Endometrial microvascular endothelial cells (primary cell): ENCODE data around the gene ABCC8. TPM values are rescaled to one million over a fixed set of nuclear protein-coding genes. Genes with fewer than 3 reads are reported as not detected.

Experiments used
- in situ Hi-C: cut with HindIII; loops from 2 replicates; pipeline ENCODE4 v1.10.0; 2017; ENCODE audit warnings: low sequenced_read_pairs, low pct_unique_long_range_greater_than_20kb; ENCODE audit errors: inconsistent ontology term
- total RNA-seq: library from RNA; depleted of rRNA; stranded (reverse); fragments of >200 nt; gene quantifications from one replicate; pipeline ENCODE4 v1.2.3, GENCODE V29; 2015; ENCODE audit errors: inconsistent ontology term

ABCC8 gene
- total RNA-seq, result not detected

- in situ Hi-C loops, result no loop called here
These were observed at the start of gene ABCC8 for GRCh38 chr11:17476317-17477083. ABCC8 (minus strand) TSS chr11:17476845; CDS start chr11:17476776, 69 bp downstream.

- in situ Hi-C loops, result no loop called here
These were observed 49.7 kb upstream of the ABCC8 start for GRCh38 chr11:17526326-17526725.

GRCh38 chr11:17525570-17525969 is 48.9 kb upstream of the ABCC8 start:
- in situ Hi-C loops, result no loop called here

GRCh38 chr11:17524221-17524620 is 47.6 kb upstream of the ABCC8 start:
- in situ Hi-C loops, result no loop called here

- in situ Hi-C loops, result no loop called here
These were observed 46.0 kb upstream of the ABCC8 start for GRCh38 chr11:17522655-17523054.

- in situ Hi-C loops, result no loop called here
These were observed 44.7 kb upstream of the ABCC8 start for GRCh38 chr11:17521106-17521900.

GRCh38 chr11:17519061-17519885 is 42.6 kb upstream of the ABCC8 start:
- in situ Hi-C loops, result no loop called here

- in situ Hi-C loops, result no loop called here
These were observed 41.7 kb upstream of the ABCC8 start for GRCh38 chr11:17518366-17518765.

DNA sequence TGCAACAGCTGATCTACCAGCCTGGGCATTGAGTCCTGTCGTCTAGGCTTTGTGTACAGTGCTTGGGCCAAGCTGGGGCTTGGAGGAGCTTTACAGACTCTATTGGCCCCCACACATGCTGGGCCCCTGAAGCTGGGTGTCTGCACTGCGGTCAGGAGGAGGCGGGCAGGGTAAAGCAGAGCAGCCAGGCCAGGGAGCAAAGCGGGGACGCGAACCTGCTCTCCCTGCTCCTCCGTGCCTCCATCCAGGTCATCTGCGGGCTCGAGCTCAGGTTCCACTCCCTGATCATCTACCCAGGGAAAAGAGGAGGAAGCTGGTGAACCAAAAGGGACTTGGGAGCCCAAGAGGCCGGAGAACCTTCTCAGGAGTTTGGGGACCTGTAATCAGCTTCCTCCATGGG is 40.5 kb upstream of the ABCC8 start:
- in situ Hi-C loops, result no loop called here

DNA sequence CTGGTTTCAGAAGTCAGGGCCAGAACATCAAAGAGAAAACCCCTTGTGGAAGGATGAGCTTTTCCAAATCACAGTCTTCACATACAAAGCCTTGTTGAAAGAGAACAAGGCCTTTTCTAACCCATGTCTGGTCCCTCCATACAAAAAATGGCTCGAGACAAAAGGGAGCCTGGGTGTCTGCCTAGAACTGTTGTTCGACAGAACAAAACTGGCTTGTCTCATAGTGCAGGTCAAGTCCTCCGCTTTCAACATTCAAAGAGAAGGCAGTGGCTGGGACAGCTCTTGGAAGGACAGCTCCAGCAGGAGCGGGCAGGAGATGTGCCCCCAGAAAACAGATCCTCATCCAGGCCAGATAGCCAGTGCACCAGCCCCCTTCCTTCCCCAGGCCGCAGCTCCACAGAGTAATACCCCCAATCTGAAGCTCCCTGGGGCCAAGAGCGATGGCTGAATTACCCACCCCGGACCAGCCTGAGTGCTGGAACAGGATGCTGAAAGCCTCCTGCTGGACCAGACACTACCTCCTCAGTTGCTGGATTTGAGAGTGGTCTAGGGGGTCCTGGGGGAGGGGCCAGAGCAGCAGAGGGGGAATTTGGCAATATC is 40.0 kb upstream of the ABCC8 start:
- in situ Hi-C loops, result no loop called here

GRCh38 chr11:17515443-17516176 is 39.0 kb upstream of the ABCC8 start:
- in situ Hi-C loops, result no loop called here

GRCh38 chr11:17514476-17514875 is 37.8 kb upstream of the ABCC8 start:
- in situ Hi-C loops, result no loop called here

DNA sequence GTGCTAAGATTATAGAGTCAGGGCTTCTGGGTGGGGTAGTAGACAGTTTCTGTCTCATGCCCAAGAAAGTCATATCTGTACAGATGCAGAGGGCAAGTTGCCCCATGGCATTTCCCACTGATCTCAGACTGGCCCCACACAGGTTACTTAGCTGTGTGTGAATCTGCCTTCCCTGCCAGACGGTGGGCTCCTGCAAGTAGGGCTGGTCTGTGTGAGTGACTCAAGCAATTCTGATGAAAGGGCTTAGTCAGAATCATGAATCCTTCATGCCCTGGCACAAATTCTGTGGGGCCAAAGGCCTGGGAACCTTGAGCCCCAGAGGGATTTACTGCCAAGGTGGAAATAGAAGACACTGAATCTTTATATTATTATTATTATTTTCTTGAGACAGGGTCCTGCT is 37.2 kb upstream of the ABCC8 start:
- in situ Hi-C loops, result no loop called here

- in situ Hi-C loops, result no loop called here
These were observed 35.5 kb upstream of the ABCC8 start for GRCh38 chr11:17512101-17512500.

DNA sequence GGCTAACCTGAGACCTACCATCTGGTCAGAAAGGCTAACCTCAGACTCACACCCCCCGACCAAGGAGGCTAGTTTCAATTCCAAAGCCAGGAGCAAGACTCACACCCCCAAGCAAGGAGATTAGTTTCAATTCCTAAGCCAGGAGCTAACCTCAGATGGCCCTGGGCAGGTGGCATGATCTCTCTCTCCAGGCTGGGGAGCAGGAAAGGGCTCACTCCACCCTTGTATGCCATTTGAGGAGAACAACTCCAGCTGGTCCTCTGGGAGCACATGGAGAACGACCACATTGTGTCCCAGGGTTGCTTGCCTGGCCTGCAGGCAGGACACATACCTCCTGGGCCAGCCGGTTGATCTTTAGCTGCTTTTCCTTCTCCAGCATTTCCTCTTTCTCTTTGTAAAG is 34.9 kb upstream of the ABCC8 start:
- in situ Hi-C loops, result no loop called here

DNA sequence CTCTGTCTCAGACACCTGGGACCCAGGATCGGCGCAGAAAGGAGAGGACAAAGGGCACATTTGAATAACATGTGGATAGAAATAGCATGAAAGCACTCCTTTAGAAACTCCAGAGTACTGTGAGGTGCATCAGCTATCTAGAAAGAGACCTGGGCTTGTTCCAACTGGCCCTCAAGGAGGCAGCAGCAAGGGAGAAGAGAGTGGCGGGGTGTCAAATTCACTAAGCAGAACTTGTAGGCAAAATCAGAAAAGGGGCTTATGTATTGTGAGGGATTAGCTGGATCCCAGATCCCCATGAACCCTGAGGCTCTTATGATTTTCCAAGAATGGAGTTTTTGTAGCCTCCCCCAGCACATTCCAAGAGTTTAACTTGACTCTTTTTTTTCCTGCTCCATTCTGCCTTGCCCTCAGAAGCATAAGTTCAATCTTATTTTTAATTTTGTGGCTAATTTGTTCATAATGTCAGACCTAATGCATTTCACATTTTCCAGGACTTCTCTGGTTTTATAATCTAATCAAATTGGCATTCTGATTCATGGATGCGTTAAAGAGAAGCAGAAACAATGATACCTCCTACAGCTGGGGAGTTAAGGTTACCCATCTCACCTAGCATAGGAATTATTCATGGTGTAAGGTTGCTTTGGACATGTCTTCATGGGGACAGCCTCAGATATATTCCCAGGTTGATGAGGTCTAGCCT is 34.0 kb upstream of the ABCC8 start:
- in situ Hi-C loops, result no loop called here

- in situ Hi-C loops, result no loop called here
These were observed 32.1 kb upstream of the ABCC8 start for GRCh38 chr11:17508791-17509190.

DNA sequence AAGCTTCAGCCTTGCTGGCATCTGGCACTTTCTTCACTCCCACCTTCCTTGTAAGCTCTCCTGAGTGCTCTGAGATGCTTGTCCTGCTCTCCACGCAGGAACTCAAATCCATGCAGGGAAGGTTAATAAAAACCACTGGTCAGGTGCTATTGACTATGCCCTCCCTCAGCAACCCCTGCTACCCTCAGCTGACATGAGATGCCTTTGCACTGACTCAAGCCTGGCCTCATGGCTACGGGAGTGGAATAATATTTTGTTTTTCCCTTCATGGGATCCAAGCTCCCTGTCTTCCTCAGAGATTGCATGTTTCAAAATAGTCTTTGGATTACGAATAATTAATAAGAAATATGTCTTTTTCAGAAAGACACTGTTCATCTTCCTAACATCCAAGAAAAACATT is 31.7 kb upstream of the ABCC8 start:
- in situ Hi-C loops, result no loop called here
